Measurements from ENCODE around the gene NDUFA8. TPM values are rescaled to one million over a fixed set of nuclear protein-coding genes. Genes with fewer than 3 reads are reported as not detected.

Gene NDUFA8
- total RNA-seq, 1 experiment from 2014 or later, result 60.7 TPM

- no peak overlapping the region for H2BK12ac ChIP-seq (ENCODE audit: insufficient read length, low read depth, low read length)
- peak overlapping the region in 1 of 3 experiments; percentile 5; a peak in 1 of 7 replicates for H3K27ac Mint-ChIP-seq
- H3K4me2 ChIP-seq (ENCODE audit: insufficient read depth, insufficient read length, low read length), result no peak overlapping the region
- H3K18ac ChIP-seq (ENCODE audit: insufficient read length, low read depth, low read length), result no peak overlapping the region
- H3K56ac ChIP-seq (ENCODE audit: insufficient read length, low read depth, low read length), result no peak overlapping the region
- H3K4me3 Mint-ChIP-seq, result no peak overlapping the region
- H3K36me3 Mint-ChIP-seq (ENCODE audit: insufficient read depth in 1 of 3, low read depth in 3 of 3), result peaks cover 0 to 2% (median 0%) of the 10 kb centered on the region in 3 experiments; a peak in 1 of 7 replicates
- H2AK5ac ChIP-seq (ENCODE audit: insufficient read length, low read length), result no peak overlapping the region
- no peak overlapping the region for H4K5ac ChIP-seq (ENCODE audit: insufficient read length, low read depth, low read length)
- no peak overlapping the region for H2BK120ac ChIP-seq (ENCODE audit: low read depth, low read length, poor library complexity, severe bottlenecking)
- no peak overlapping the region for H2BK5ac ChIP-seq (ENCODE audit: insufficient read length, low read length)
- no peaks in the 10 kb centered on the region for H3K79me2 ChIP-seq (ENCODE audit: insufficient read depth, low read length)
- H3K14ac ChIP-seq (ENCODE audit: insufficient read depth, low read length), result no peak overlapping the region
- no peaks in the 10 kb centered on the region for H3K27me3 ChIP-seq (ENCODE audit: insufficient read depth, low read length)
- H3K4ac ChIP-seq (ENCODE audit: low read depth, low read length), result no peak overlapping the region
- no peak for TF ChIP-seq CTCF (conservative IDR thresholded peaks at IDR 0.05)
- H3K23ac ChIP-seq (ENCODE audit: insufficient read length, low read depth, low read length), result no peak overlapping the region
- H3K9me3 ChIP-seq (ENCODE audit: control insufficient read depth, low read depth, low read length), result no peaks in the 10 kb centered on the region
- H3K4me1 ChIP-seq (ENCODE audit: insufficient read depth, low read length), result no peaks in the 10 kb centered on the region
- H3K23me2 ChIP-seq (ENCODE audit: insufficient read length, low read depth, low read length, poor library complexity, severe bottlenecking), result no peaks in the 10 kb centered on the region
- peaks cover 2 to 3% of the 10 kb centered on the region in 2 experiments; a peak in 2 of 5 replicates for H3K9me3 Mint-ChIP-seq
- H3K9ac ChIP-seq (ENCODE audit: extremely low read depth, insufficient read length, low read length), result no peak overlapping the region
- WGBS (ENCODE audit: extremely low coverage, insufficient read length, low lambda C conversion rate), result no CpG with 5 or more reads among the region's 3 CpGs
- H3K27me3 Mint-ChIP-seq (ENCODE audit: low read depth), result peaks cover 2% of the 10 kb centered on the region
- no peak overlapping the region for H3K27ac ChIP-seq (ENCODE audit: insufficient read length, low read depth, low read length)
- H4K20me1 ChIP-seq (ENCODE audit: control insufficient read depth, insufficient read depth, insufficient read length), result no peaks in the 10 kb centered on the region
- DNase-seq, result no peak
- no peak overlapping the region for H3T11ph ChIP-seq (ENCODE audit: low read length)
- H3K79me1 ChIP-seq (ENCODE audit: insufficient read depth, low read depth, low read length, poor library complexity, severe bottlenecking), result no peaks in the 10 kb centered on the region
- no peak overlapping the region for H2AFZ ChIP-seq (ENCODE audit: low read length)
- no peak overlapping the region for H2BK15ac ChIP-seq (ENCODE audit: low read depth, low read length)
- no peak overlapping the region for H2BK20ac ChIP-seq (ENCODE audit: low read depth, low read length, poor library complexity, severe bottlenecking)
- H3K4me1 Mint-ChIP-seq, result peaks cover 22 to 43% of the 10 kb centered on the region in 2 experiments
- no peak overlapping the region for H4K91ac ChIP-seq (ENCODE audit: insufficient read length, low read depth, low read length)
- no peak overlapping the region for H4K8ac ChIP-seq (replicated peaks; ENCODE audit: insufficient read length, low read depth, low read length)
Observed at GRCh38 chr9:122109035-122109813, 50.4 kb downstream of the NDUFA8 start.

Measured in H9 (cell line).